Naive thymus-derived CD4-positive, alpha-beta T cell (primary cell): ENCODE measurements around the gene PROX1. TPM values are rescaled to one million over a fixed set of nuclear protein-coding genes. Genes with fewer than 3 reads are reported as not detected.

Experiments used
- ATAC-seq: fragments of 150-1000 bp; cut with Tn5 transposase; 2 replicates; pipeline ENCODE4 v1.10.0; 2021; ENCODE audit warnings: mild to moderate bottlenecking, moderate library complexity
- CTCF ChIA-PET: fragments of 350-600 bp; sonication (Branson Sonifier 250); formaldehyde crosslinking; loops from one replicate; lab custom pipeline; 2021; ENCODE audit warnings: antibody characterized with exemption; lab: Charles Lee
- POLR2A ChIA-PET: fragments of 350-600 bp; sonication (Branson Sonifier 250); formaldehyde crosslinking; loops from one replicate; lab custom pipeline; 2021; ENCODE audit warnings: antibody characterized with exemption, inconsistent platforms; lab: Charles Lee
- DNase-seq, 9 donors: peaks; one replicate each; pipeline versions ENCODE4 v3.0.0 to v3.0.0-alpha.2; 2020 to 2022; ENCODE audit warnings: mixed read lengths in 1 of 9
- H3K27ac ChIP-seq: one replicate; pipeline ENCODE4 v1.7.0; 2013; ENCODE audit warnings: mild to moderate bottlenecking, low read depth, low read length, moderate library complexity
- H3K27me3 ChIP-seq, 2 donors: one replicate each; pipeline ENCODE4 v1.7.0; 2013; ENCODE audit warnings: low read length in 2 of 2, mild to moderate bottlenecking in 2 of 2, moderate library complexity in 2 of 2; ENCODE audit not compliant: control insufficient read depth in 2 of 2, insufficient read depth in 2 of 2
- H3K36me3 ChIP-seq, 3 experiments: 1 replicate in 2 of 3; 2 replicates in 1 of 3; pipeline ENCODE4 v1.7.0; 2013; ENCODE audit warnings: low read length in 3 of 3, mild to moderate bottlenecking in 3 of 3, moderate library complexity in 1 of 3; ENCODE audit not compliant: insufficient read depth in 3 of 3, control insufficient read depth in 2 of 3
- H3K4me1 ChIP-seq, 2 donors: one replicate each; pipeline ENCODE4 v1.7.0; 2013; ENCODE audit warnings: low read length in 2 of 2, mild to moderate bottlenecking in 2 of 2, moderate library complexity in 1 of 2; ENCODE audit not compliant: control insufficient read depth in 2 of 2, insufficient read depth in 2 of 2
- H3K4me3 ChIP-seq: 2 replicates; pipeline ENCODE4 v1.7.0; 2013; ENCODE audit warnings: mild to moderate bottlenecking, low read length
- H3K9me3 ChIP-seq, 3 experiments: 1 replicate in 2 of 3; 2 replicates in 1 of 3; pipeline ENCODE4 v1.7.0; 2013; ENCODE audit warnings: low read length in 3 of 3; ENCODE audit not compliant: control insufficient read depth in 2 of 3
- H3K27ac Mint-ChIP-seq, 9 donors: one replicate each; pipeline ENCODE4 v1.8.0; 2020 to 2022; ENCODE audit warnings: mixed read lengths in 9 of 9, mild to moderate bottlenecking in 8 of 9, moderate library complexity in 5 of 9, inconsistent platforms in 2 of 9
- H3K27me3 Mint-ChIP-seq, 5 donors: one replicate each; pipeline ENCODE4 v1.8.0; 2021 to 2022; ENCODE audit warnings: mixed read lengths in 5 of 5, mild to moderate bottlenecking in 1 of 5
- H3K36me3 Mint-ChIP-seq, 5 donors: one replicate each; pipeline ENCODE4 v1.8.0; 2020 to 2022; ENCODE audit warnings: mixed read lengths in 5 of 5, mild to moderate bottlenecking in 3 of 5, inconsistent platforms in 1 of 5
- H3K4me1 Mint-ChIP-seq, 7 donors: one replicate each; pipeline ENCODE4 v1.8.0; 2020 to 2022; ENCODE audit warnings: mixed read lengths in 7 of 7, mild to moderate bottlenecking in 3 of 7, inconsistent platforms in 1 of 7
- H3K4me3 Mint-ChIP-seq, 10 donors: one replicate each; pipeline ENCODE4 v1.8.0; 2020 to 2022; ENCODE audit warnings: mild to moderate bottlenecking in 10 of 10, mixed read lengths in 10 of 10, moderate library complexity in 6 of 10, inconsistent platforms in 2 of 10
- H3K9me3 Mint-ChIP-seq, 11 donors: one replicate each; pipeline ENCODE4 v1.8.0; 2020 to 2022; ENCODE audit warnings: mixed read lengths in 11 of 11, mild to moderate bottlenecking in 4 of 11, inconsistent platforms in 1 of 11, moderate library complexity in 1 of 11
- intact Hi-C, 2 donors: fragments of 100-400 bp; cut with micrococcal nuclease; formaldehyde crosslinking; loops; one replicate each; pipeline ENCODE4 v1.15.1; 2023
- polyA plus RNA-seq, 2 donors: library from polyadenylated mRNA; unstranded; fragments of 300-500 nt; fragmentation: Illumina TruSeq; gene quantifications; one replicate each; pipeline ENCODE4 v1.2.3, GENCODE V29; 2021
- total RNA-seq, 6 experiments: library from RNA in 5 of 6; stranded (reverse) in 5 of 6; gene quantifications; 1 replicate in 5 of 6; 2 replicates in 1 of 6; pipeline ENCODE4 v1.2.3 and lab custom pipeline; 2021 to 2026

PROX1 gene
- total and polyA plus RNA-seq, 7 experiments from 2014 or later, result not detected

- peak overlapping the region in 8 of 10 donors; percentile 11 to 85 (median 46) for H3K4me3 Mint-ChIP-seq
- H3K27me3 ChIP-seq, result peaks cover 3 to 46% of the 10 kb centered on the region in 2 donors
- no peak overlapping the region for H3K4me3 ChIP-seq
- peaks cover 81 to 92% (median 83%) of the 10 kb centered on the region in 5 donors for H3K27me3 Mint-ChIP-seq
- peak overlapping the region in 1 of 9 donors; percentile 56 for H3K27ac Mint-ChIP-seq
- ATAC-seq (no peak), DNase-seq (peak in 1 of 9 donors; percentile 23)
- peaks cover 0 to 7% (median 0%) of the 10 kb centered on the region in 3 experiments for H3K9me3 ChIP-seq
- no peaks in the 10 kb centered on the region for H3K36me3 ChIP-seq
- peaks cover 0 to 14% (median 4%) of the 10 kb centered on the region in 5 donors for H3K36me3 Mint-ChIP-seq
- intact Hi-C loops, result loop anchor here in 1 of 2 donors (5.0 to 10.0 kb wide), 3 partner anchors 106 to 301 kb away; partner anchors contain the start of gene SMYD2
- peaks cover 28 to 90% (median 71%) of the 10 kb centered on the region in 7 donors for H3K4me1 Mint-ChIP-seq
- peaks cover 0 to 43% of the 10 kb centered on the region in 2 donors for H3K4me1 ChIP-seq
- H3K9me3 Mint-ChIP-seq, result peaks cover 0 to 43% (median 12%) of the 10 kb centered on the region in 11 donors
- no peak overlapping the region for H3K27ac ChIP-seq
- ChIA-PET CTCF (interaction anchor here (0.6 to 1.2 kb wide), 2 partner anchors 35 to 200 kb away, joined by 3 read pairs; no protein-coding TSS in a partner anchor), POLR2A (interaction anchor here (0.7 kb wide), 1 partner anchor 114 kb away, joined by 3 read pairs; no protein-coding TSS in a partner anchor)
Measured at GRCh38 chr1:213983493-213984386, 4.0 kb upstream of the PROX1 start.

- H3K4me3 ChIP-seq, result no peak overlapping the region
- POLR2A ChIA-PET, result interaction anchor here (0.7 to 0.8 kb wide), 2 partner anchors 115 to 116 kb away, joined by 3 read pairs; no protein-coding TSS in a partner anchor
- no peak for ATAC-seq
Measured at GRCh38 chr1:213984387-213985208, 3.2 kb upstream of the PROX1 start.

GRCh38 chr1:213985209-213986019, 2.4 kb upstream of the PROX1 start:
- Histone ChIP-seq H3K27me3 (peaks cover 3 to 49% of the 10 kb centered on the region in 2 donors), H3K9me3 (no peaks in the 10 kb centered on the region), H3K4me3 (no peak overlapping the region), H3K27ac (no peak overlapping the region), H3K36me3 (no peaks in the 10 kb centered on the region), H3K4me1 (peaks cover 0 to 50% of the 10 kb centered on the region in 2 donors)
- Mint-ChIP-seq H3K4me1 (peaks cover 36 to 88% (median 80%) of the 10 kb centered on the region in 7 donors), H3K9me3 (peaks cover 0 to 43% (median 12%) of the 10 kb centered on the region in 11 donors), H3K36me3 (peaks cover 0 to 8% (median 4%) of the 10 kb centered on the region in 5 donors), H3K27me3 (peaks cover 86 to 94% (median 88%) of the 10 kb centered on the region in 5 donors), H3K27ac (peak overlapping the region in 1 of 9 donors; percentile 0), H3K4me3 (peak overlapping the region in 8 of 10 donors; percentile 16 to 96 (median 74))
- ATAC-seq, result peak; percentile 30
- POLR2A ChIA-PET, result interaction anchor here (0.8 kb wide), 1 partner anchor 117 kb away, joined by 3 read pairs; no protein-coding TSS in a partner anchor
- intact Hi-C loops, result loop anchor here (2.0 to 10.0 kb wide), 6 partner anchors 139 to 442 kb away; partner anchors contain the start of gene SMYD2 (in 1 of the 2)
- CTCF ChIA-PET, result no interaction called here
- peak in 2 of 9 donors; percentile 23 to 25 for DNase-seq

More at GRCh38 chr1:213984387-213985208, 3.2 kb upstream of the PROX1 start:
- intact Hi-C loops, result loop anchor here (5.0 to 10.0 kb wide), 6 partner anchors 107 to 443 kb away; partner anchors contain the start of gene SMYD2 (in 1 of the 2)
- Histone ChIP-seq H3K9me3 (peaks cover 0 to 2% (median 0%) of the 10 kb centered on the region in 3 experiments), H3K36me3 (no peaks in the 10 kb centered on the region), H3K27ac (no peak overlapping the region), H3K4me1 (peaks cover 0 to 50% of the 10 kb centered on the region in 2 donors), H3K27me3 (peaks cover 3 to 51% of the 10 kb centered on the region in 2 donors)
- Mint-ChIP-seq H3K27me3 (peaks cover 81 to 92% (median 83%) of the 10 kb centered on the region in 5 donors), H3K36me3 (peaks cover 0 to 8% (median 4%) of the 10 kb centered on the region in 5 donors), H3K9me3 (peaks cover 0 to 43% (median 12%) of the 10 kb centered on the region in 11 donors), H3K27ac (peak overlapping the region in 1 of 9 donors; percentile 18), H3K4me3 (peak overlapping the region; percentile 16 to 96 (median 52)), H3K4me1 (peaks cover 35 to 92% (median 80%) of the 10 kb centered on the region in 7 donors)
- DNase-seq, result peak in 1 of 9 donors; percentile 25
- CTCF ChIA-PET, result interaction anchor here (1.2 kb wide), 1 partner anchor 34 kb away, joined by 3 read pairs; no protein-coding TSS in a partner anchor

GRCh38 chr1:213986020-213986924, 1.5 kb upstream of the PROX1 start:
- ATAC-seq, result no peak
- H3K36me3 ChIP-seq, result no peaks in the 10 kb centered on the region
- H3K27ac ChIP-seq, result no peak overlapping the region
- no peak overlapping the region for H3K4me3 ChIP-seq
- H3K4me1 ChIP-seq, result peaks cover 0 to 50% of the 10 kb centered on the region in 2 donors
- intact Hi-C loops, result loop anchor here (2.0 to 10.0 kb wide), 6 partner anchors 139 to 441 kb away; partner anchors contain the start of gene SMYD2 (in 1 of the 2)
- Mint-ChIP-seq H3K4me1 (peaks cover 36 to 79% (median 73%) of the 10 kb centered on the region in 7 donors), H3K36me3 (peaks cover 0 to 8% (median 0%) of the 10 kb centered on the region in 5 donors), H3K27ac (peak overlapping the region in 4 of 9 donors; percentile 0 to 72 (median 62)), H3K9me3 (peaks cover 0 to 37% (median 12%) of the 10 kb centered on the region in 11 donors), H3K27me3 (peaks cover 86 to 94% (median 90%) of the 10 kb centered on the region in 5 donors), H3K4me3 (peak overlapping the region in 9 of 10 donors; percentile 29 to 96 (median 77))
- H3K9me3 ChIP-seq, result no peaks in the 10 kb centered on the region
- CTCF ChIA-PET, result no interaction called here
- POLR2A ChIA-PET, result no interaction called here
- DNase-seq, result peak in 1 of 9 donors; percentile 21
- peaks cover 3 to 49% of the 10 kb centered on the region in 2 donors for H3K27me3 ChIP-seq

GRCh38 chr1:213986925-213987250, 885 bp upstream of the PROX1 start:
- H3K4me3 ChIP-seq, result no peak overlapping the region
- POLR2A ChIA-PET, result interaction anchor here (0.6 kb wide), 1 partner anchor 15 kb away, joined by 3 read pairs; no protein-coding TSS in a partner anchor
- no peaks in the 10 kb centered on the region for H3K9me3 ChIP-seq
- no peak for ATAC-seq
- no peak for DNase-seq
- H3K4me1 ChIP-seq, result peaks cover 0 to 50% of the 10 kb centered on the region in 2 donors
- CTCF ChIA-PET, result no interaction called here
- H3K4me3 Mint-ChIP-seq, result peak overlapping the region; percentile 64 to 96 (median 86)
- H3K4me1 Mint-ChIP-seq, result peaks cover 36 to 74% (median 67%) of the 10 kb centered on the region in 7 donors
- H3K36me3 Mint-ChIP-seq, result peaks cover 0 to 8% (median 0%) of the 10 kb centered on the region in 5 donors
- H3K27ac Mint-ChIP-seq, result peak overlapping the region in 5 of 9 donors; percentile 51 to 82 (median 56)
- H3K9me3 Mint-ChIP-seq, result peaks cover 0 to 33% (median 7%) of the 10 kb centered on the region in 11 donors
- no peak overlapping the region for H3K27ac ChIP-seq
- peaks cover 85 to 94% (median 90%) of the 10 kb centered on the region in 5 donors for H3K27me3 Mint-ChIP-seq
- H3K36me3 ChIP-seq, result no peaks in the 10 kb centered on the region
- intact Hi-C loops, result loop anchor here (1.0 to 10.0 kb wide), 7 partner anchors 138 to 440 kb away; partner anchors contain the start of gene SMYD2 (in 1 of the 2)
- peaks cover 3 to 44% of the 10 kb centered on the region in 2 donors for H3K27me3 ChIP-seq
